Measurements from ENCODE around the gene ZDHHC5. TPM values are rescaled to one million over a fixed set of nuclear protein-coding genes. Genes with fewer than 3 reads are reported as not detected.
"Not testable (repeated sequence)": the region's sequence is repeated elsewhere in the genome, so short reads cannot be mapped to it uniquely, and the experiment has no call there.

ZDHHC5 gene
- total RNA-seq, 1 experiment from 2014 or later = 64.1 TPM

- POLR2A ChIA-PET, ATAC-seq: not testable (repeated sequence)
Observed at GRCh38 chr11:57690474-57690873, 22.6 kb downstream of the ZDHHC5 start.

GRCh38 chr11:57698843-57699365, 31.0 kb downstream of the ZDHHC5 start:
- Histone ChIP-seq H3K36me3 (ENCODE audit: control insufficient read depth in 1 of 2, insufficient read depth in 2 of 2, low read length in 2 of 2) (peaks cover 32 to 48% of the 10 kb centered on the region in 2 experiments), H3K4me2 (ENCODE audit: low read length) (no peak overlapping the region), H3K4me1 (ENCODE audit: control insufficient read depth in 1 of 2, insufficient read depth in 2 of 2, low read length in 2 of 2) (no peaks in the 10 kb centered on the region), H3K4me3 (replicated peaks in 1 of 2; ENCODE audit: low read depth in 1 of 2, low read length in 2 of 2) (no peak overlapping the region), H4K20me1 (ENCODE audit: insufficient read depth) (no peaks in the 10 kb centered on the region), H3K9me3 (ENCODE audit: control insufficient read depth in 1 of 2, insufficient read depth in 1 of 2, low read depth in 1 of 2, low read length in 2 of 2) (no peaks in the 10 kb centered on the region), H3K79me2 (ENCODE audit: insufficient read depth, low read length) (no peaks in the 10 kb centered on the region), H3K9ac (ENCODE audit: low read length) (no peak overlapping the region), H3K9me2 (ENCODE audit: insufficient read depth) (no peaks in the 10 kb centered on the region), H3K27ac (ENCODE audit: low read depth, low read length) (no peak overlapping the region), H3K27me3 (ENCODE audit: insufficient read depth, low read length) (no peaks in the 10 kb centered on the region), H2AFZ (ENCODE audit: low read depth, low read length, poor library complexity, severe bottlenecking) (no peak overlapping the region)
- RAD21 ChIA-PET (ENCODE audit: low non-redundant PET in 1 of 2, low total read pairs in 2 of 2, uncharacterized antibody in 2 of 2, unreplicated experiment in 2 of 2) = no interaction called here
- intact Hi-C loops (cut with micrococcal nuclease) = no loop called here
- no TSS peak for BruUV-seq (replicated peaks)
- DNase-seq (ENCODE audit: low read depth, low spot score) (no peak), ATAC-seq (no peak)
- CTCF ChIA-PET = interaction anchor here (1.0 kb wide), 1 partner anchor 102 kb away, joined by 3 read pairs; no protein-coding TSS in a partner anchor
- POLR2A ChIA-PET = no interaction called here
- TF ChIP-seq POLR2AphosphoS5 (IDR thresholded peaks at IDR 0.05; ENCODE audit: low read depth, low read length) (no peak), CBX3 (IDR thresholded peaks at IDR 0.05; ENCODE audit: low read depth) (no peak), ZBTB33 (IDR thresholded peaks at IDR 0.05; ENCODE audit: extremely low read depth, insufficient replicate concordance, low read length) (no peak), CTCF (IDR thresholded peaks at IDR 0.05 in 2 of 3, conservative IDR thresholded peaks at IDR 0.05 in 1 of 3; ENCODE audit: borderline replicate concordance in 1 of 3, insufficient read depth in 1 of 3, low read depth in 2 of 3, low read length in 2 of 3) (no peak), FOSL1 (IDR thresholded peaks at IDR 0.05; ENCODE audit: low read depth) (no peak), EZH2 (IDR thresholded peaks at IDR 0.05) (no peak), POLR2A (IDR thresholded peaks at IDR 0.05; ENCODE audit: borderline replicate concordance, extremely low read depth, insufficient read depth, insufficient read length) (no peak), ELF1 (IDR thresholded peaks at IDR 0.05; ENCODE audit: borderline replicate concordance, low read depth) (no peak), ATF3 (IDR thresholded peaks at IDR 0.05) (no peak), SIN3A (IDR thresholded peaks at IDR 0.05; ENCODE audit: low read depth) (no peak), EZH2phosphoT487 (IDR thresholded peaks at IDR 0.05; ENCODE audit: borderline replicate concordance) (no peak)
- TF ChIP-seq, protein P1, sequence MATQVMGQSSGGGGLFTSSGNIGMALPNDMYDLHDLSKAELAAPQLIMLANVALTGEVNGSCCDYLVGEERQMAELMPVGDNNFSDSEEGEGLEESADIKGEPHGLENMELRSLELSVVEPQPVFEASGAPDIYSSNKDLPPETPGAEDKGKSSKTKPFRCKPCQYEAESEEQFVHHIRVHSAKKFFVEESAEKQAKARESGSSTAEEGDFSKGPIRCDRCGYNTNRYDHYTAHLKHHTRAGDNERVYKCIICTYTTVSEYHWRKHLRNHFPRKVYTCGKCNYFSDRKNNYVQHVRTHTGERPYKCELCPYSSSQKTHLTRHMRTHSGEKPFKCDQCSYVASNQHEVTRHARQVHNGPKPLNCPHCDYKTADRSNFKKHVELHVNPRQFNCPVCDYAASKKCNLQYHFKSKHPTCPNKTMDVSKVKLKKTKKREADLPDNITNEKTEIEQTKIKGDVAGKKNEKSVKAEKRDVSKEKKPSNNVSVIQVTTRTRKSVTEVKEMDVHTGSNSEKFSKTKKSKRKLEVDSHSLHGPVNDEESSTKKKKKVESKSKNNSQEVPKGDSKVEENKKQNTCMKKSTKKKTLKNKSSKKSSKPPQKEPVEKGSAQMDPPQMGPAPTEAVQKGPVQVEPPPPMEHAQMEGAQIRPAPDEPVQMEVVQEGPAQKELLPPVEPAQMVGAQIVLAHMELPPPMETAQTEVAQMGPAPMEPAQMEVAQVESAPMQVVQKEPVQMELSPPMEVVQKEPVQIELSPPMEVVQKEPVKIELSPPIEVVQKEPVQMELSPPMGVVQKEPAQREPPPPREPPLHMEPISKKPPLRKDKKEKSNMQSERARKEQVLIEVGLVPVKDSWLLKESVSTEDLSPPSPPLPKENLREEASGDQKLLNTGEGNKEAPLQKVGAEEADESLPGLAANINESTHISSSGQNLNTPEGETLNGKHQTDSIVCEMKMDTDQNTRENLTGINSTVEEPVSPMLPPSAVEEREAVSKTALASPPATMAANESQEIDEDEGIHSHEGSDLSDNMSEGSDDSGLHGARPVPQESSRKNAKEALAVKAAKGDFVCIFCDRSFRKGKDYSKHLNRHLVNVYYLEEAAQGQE (IDR thresholded peaks at IDR 0.05; ENCODE audit: low read depth) = no peak

More at GRCh38 chr11:57690474-57690873, 22.6 kb downstream of the ZDHHC5 start:
- H3K27ac ChIP-seq (ENCODE audit: low read depth, low read length); H3K9me2 ChIP-seq (ENCODE audit: insufficient read depth); intact Hi-C loops (cut with micrococcal nuclease); H3K4me2 ChIP-seq (ENCODE audit: low read length); H3K27me3 ChIP-seq (ENCODE audit: insufficient read depth, low read length); H3K4me1 ChIP-seq (ENCODE audit: control insufficient read depth in 1 of 2, insufficient read depth in 2 of 2, low read length in 2 of 2); H3K9ac ChIP-seq (ENCODE audit: low read length); H4K20me1 ChIP-seq (ENCODE audit: insufficient read depth); H2AFZ ChIP-seq (ENCODE audit: low read depth, low read length, poor library complexity, severe bottlenecking); H3K9me3 ChIP-seq (ENCODE audit: control insufficient read depth in 1 of 2, insufficient read depth in 1 of 2, low read depth in 1 of 2, low read length in 2 of 2); RAD21 ChIA-PET (ENCODE audit: low non-redundant PET in 1 of 2, low total read pairs in 2 of 2, uncharacterized antibody in 2 of 2, unreplicated experiment in 2 of 2); CTCF ChIA-PET; H3K4me3 ChIP-seq (replicated peaks in 1 of 2; ENCODE audit: low read depth in 1 of 2, low read length in 2 of 2); DNase-seq (ENCODE audit: low read depth, low spot score); BruUV-seq (replicated peaks): not testable (repeated sequence)
- Histone ChIP-seq H3K36me3 (ENCODE audit: control insufficient read depth in 1 of 2, insufficient read depth in 2 of 2, low read length in 2 of 2) (peaks cover 42 to 51% of the 10 kb centered on the region in 2 experiments), H3K79me2 (ENCODE audit: insufficient read depth, low read length) (peaks cover 29% of the 10 kb centered on the region)

Data from HCT116 (cell line).